MM.1S (cell line): ENCODE results near the gene CACNG4.
A peak's percentile ranks its signal among the peaks of the same experiment; 100 is the strongest.

Experiments
- DNase-seq: peaks from one replicate; pipeline ENCODE4 v3.0.0-alpha.2; 2015
- H2AFZ ChIP-seq: fragments of 300-600 bp; sonication (generic); 2 replicates; pipeline ENCODE4 v1.6.0; 2016; ENCODE audit warnings: antibody characterized with exemption, low read length
- H3F3A ChIP-seq: fragments of 300-600 bp; sonication (generic); 2 replicates; pipeline ENCODE4 v1.6.1; 2016; ENCODE audit warnings: mild to moderate bottlenecking, antibody characterized with exemption, low read length, moderate library complexity, mixed read lengths; ENCODE audit not compliant: insufficient read depth
- H3K27ac ChIP-seq: fragments of 300-600 bp; sonication (generic); 2 replicates; pipeline ENCODE4 v1.5.1; 2016; ENCODE audit warnings: mild to moderate bottlenecking, low read length
- H3K27me3 ChIP-seq: fragments of 300-600 bp; sonication (generic); replicated peaks from 2 replicates; pipeline ENCODE4 v1.6.0; 2016; ENCODE audit warnings: low read length; ENCODE audit not compliant: insufficient read depth
- H3K36me3 ChIP-seq: fragments of 300-600 bp; sonication (generic); replicated peaks from 2 replicates; pipeline ENCODE4 v1.6.1; 2016; ENCODE audit warnings: mild to moderate bottlenecking, low read length, mixed read lengths; ENCODE audit not compliant: insufficient read depth
- H3K4me1 ChIP-seq: fragments of 300-600 bp; sonication (generic); 2 replicates; pipeline ENCODE4 v1.6.1; 2016; ENCODE audit warnings: low read length, mixed read lengths
- H3K4me2 ChIP-seq: fragments of 300-600 bp; sonication (generic); 2 replicates; pipeline ENCODE4 v1.6.0; 2016; ENCODE audit warnings: low read depth, low read length
- H3K4me3 ChIP-seq: fragments of 300-600 bp; sonication (generic); 2 replicates; pipeline ENCODE4 v1.5.1; 2016; ENCODE audit warnings: low read length, mixed read lengths
- H3K79me2 ChIP-seq: fragments of 300-600 bp; sonication (generic); 2 replicates; pipeline ENCODE4 v1.6.1; 2016; ENCODE audit warnings: mixed run types, low read length, mixed read lengths
- H3K9ac ChIP-seq: fragments of 300-600 bp; sonication (generic); 2 replicates; pipeline ENCODE4 v1.6.1; 2016; ENCODE audit warnings: low read length, mixed read lengths
- H3K9me2 ChIP-seq: fragments of 300-600 bp; sonication (generic); replicated peaks from 2 replicates; pipeline ENCODE4 v1.6.1; 2016; ENCODE audit warnings: mild to moderate bottlenecking, low read length, mixed read lengths; ENCODE audit not compliant: insufficient read depth
- H3K9me3 ChIP-seq: fragments of 300-600 bp; sonication (generic); replicated peaks from 2 replicates; pipeline ENCODE4 v1.6.1; 2016; ENCODE audit warnings: mild to moderate bottlenecking, low read length, mixed read lengths; ENCODE audit not compliant: insufficient read depth
- H4K20me1 ChIP-seq: fragments of 300-600 bp; sonication (generic); 2 replicates; pipeline ENCODE4 v1.6.1; 2016; ENCODE audit warnings: mild to moderate bottlenecking, low read length, moderate library complexity, mixed read lengths; ENCODE audit not compliant: insufficient read depth
- CTCF ChIP-seq: fragments of 300-600 bp; sonication (generic); IDR thresholded peaks from 2 replicates; pipeline ENCODE4 v1.5.1; 2016; ENCODE audit warnings: antibody characterized with exemption, low read length, mixed read lengths
- EZH2 ChIP-seq: fragments of 300-600 bp; sonication (generic); optimal IDR thresholded peaks from 2 replicates; pipeline ENCODE3; 2017; ENCODE audit warnings: low read depth, mild to moderate bottlenecking, antibody characterized with exemption, low read length, mixed read lengths
- EZH2phosphoT487 ChIP-seq: fragments of 300-600 bp; sonication (generic); IDR thresholded peaks from 2 replicates; pipeline ENCODE4 v1.6.1; 2018; ENCODE audit warnings: antibody characterized with exemption, low read length

Gene CACNG4

GRCh38 chr17:66963521-66963908 lies 992 bp upstream of the CACNG4 start:
- no peak for DNase-seq
- no peaks in the 10 kb centered on the region for H3K9me3 ChIP-seq
- no peak overlapping the region for H3K4me3 ChIP-seq
- H3F3A ChIP-seq: no peaks in the 10 kb centered on the region
- no peak overlapping the region for H3K27ac ChIP-seq
- no peak overlapping the region for H3K4me2 ChIP-seq
- no peaks in the 10 kb centered on the region for H3K79me2 ChIP-seq
- TF ChIP-seq EZH2phosphoT487: no peak
- TF ChIP-seq EZH2: no peak
- TF ChIP-seq CTCF: no peak
- no peak overlapping the region for H3K9ac ChIP-seq
- no peaks in the 10 kb centered on the region for H3K4me1 ChIP-seq
- no peaks in the 10 kb centered on the region for H3K36me3 ChIP-seq
- no peaks in the 10 kb centered on the region for H4K20me1 ChIP-seq
- H3K9me2 ChIP-seq: no peaks in the 10 kb centered on the region
- H2AFZ ChIP-seq: no peak overlapping the region
- peaks cover 53% of the 10 kb centered on the region for H3K27me3 ChIP-seq

DNA sequence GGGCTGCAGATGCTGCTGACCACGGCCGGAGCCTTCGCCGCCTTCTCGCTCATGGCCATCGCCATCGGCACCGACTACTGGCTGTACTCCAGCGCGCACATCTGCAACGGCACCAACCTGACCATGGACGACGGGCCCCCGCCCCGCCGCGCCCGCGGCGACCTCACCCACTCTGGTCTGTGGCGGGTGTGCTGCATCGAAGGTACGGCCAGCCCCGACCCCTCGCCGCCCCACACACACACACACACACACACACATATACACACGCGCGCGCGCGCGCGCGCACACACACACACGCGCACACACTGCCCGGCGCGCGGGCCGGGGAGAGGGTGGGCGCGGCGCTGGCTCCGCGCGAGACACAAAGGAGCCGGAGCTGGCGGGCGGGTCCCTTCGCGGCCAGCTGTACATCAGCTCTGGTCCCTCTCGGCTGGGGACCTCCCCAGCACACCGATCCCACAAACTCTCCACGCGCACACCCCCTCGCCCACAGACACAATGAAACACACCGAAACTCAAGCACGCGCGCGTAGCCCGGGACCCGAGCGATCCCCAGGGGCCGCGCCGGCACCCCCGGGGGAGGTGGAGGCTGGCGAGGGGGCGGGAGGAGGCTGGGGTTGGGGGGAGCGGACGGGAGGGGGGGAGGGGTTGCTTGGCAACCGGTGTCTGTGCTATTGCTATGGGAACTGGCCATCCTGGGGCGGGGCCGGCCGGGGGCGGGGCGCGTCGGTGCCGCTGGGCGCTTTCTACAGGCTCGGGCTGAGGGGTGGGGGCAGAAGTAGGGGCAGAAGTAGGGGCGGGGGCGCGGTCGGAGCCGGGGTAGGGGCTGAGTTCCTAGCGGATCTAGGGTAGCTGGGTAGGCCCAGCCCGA lies 658 bp downstream of the CACNG4 start:
- no peak overlapping the region for H3K27ac ChIP-seq
- no peak overlapping the region for H2AFZ ChIP-seq
- no peaks in the 10 kb centered on the region for H3K9me3 ChIP-seq
- H3K79me2 ChIP-seq: no peaks in the 10 kb centered on the region
- H3K27me3 ChIP-seq: peaks cover 53% of the 10 kb centered on the region
- H3K9ac ChIP-seq: no peak overlapping the region
- no peaks in the 10 kb centered on the region for H3F3A ChIP-seq
- no peaks in the 10 kb centered on the region for H4K20me1 ChIP-seq
- H3K36me3 ChIP-seq: no peaks in the 10 kb centered on the region
- DNase-seq: no peak
- H3K4me1 ChIP-seq: peaks cover 10% of the 10 kb centered on the region
- no peaks in the 10 kb centered on the region for H3K9me2 ChIP-seq
- no peak for TF ChIP-seq CTCF
- no peak for TF ChIP-seq EZH2phosphoT487
- TF ChIP-seq EZH2: peak; percentile 79
- H3K4me2 ChIP-seq: peak overlapping the region; percentile 86
- peak overlapping the region; percentile 61 for H3K4me3 ChIP-seq

DNA sequence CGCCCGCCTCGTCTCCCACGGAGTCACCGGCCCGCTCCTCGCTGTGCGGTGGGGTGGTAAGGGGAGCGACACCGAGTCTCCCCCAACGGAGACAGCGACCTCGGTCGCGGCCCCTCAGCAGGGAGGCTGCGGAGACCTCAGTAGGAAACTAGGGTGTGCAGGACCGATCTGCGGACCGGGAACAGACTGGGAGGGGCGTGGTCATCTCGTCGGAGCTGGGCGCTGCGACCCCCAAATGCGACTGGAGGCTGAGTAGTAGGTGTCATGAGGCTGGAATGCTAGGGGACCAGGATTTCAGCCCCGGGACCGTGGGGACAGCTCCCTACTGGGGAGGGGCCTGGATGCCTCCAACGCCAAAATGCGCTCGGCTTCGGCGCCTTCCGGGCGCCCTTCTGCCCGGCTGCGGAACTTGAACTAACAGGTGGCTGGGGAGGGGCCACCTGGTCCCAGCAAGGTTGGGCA lies 1.3 kb downstream of the CACNG4 start:
- peak overlapping the region; percentile 61 for H3K4me3 ChIP-seq
- H3K27ac ChIP-seq: no peak overlapping the region
- H3K9me3 ChIP-seq: no peaks in the 10 kb centered on the region
- H3K27me3 ChIP-seq: peaks cover 53% of the 10 kb centered on the region
- no peaks in the 10 kb centered on the region for H3K79me2 ChIP-seq
- no peaks in the 10 kb centered on the region for H3F3A ChIP-seq
- H2AFZ ChIP-seq: peak overlapping the region; percentile 54
- no peaks in the 10 kb centered on the region for H3K9me2 ChIP-seq
- no peak overlapping the region for H3K9ac ChIP-seq
- no peaks in the 10 kb centered on the region for H3K36me3 ChIP-seq
- no peaks in the 10 kb centered on the region for H4K20me1 ChIP-seq
- TF ChIP-seq EZH2 (no peak), CTCF (no peak), EZH2phosphoT487 (no peak)
- DNase-seq: peak; percentile 21
- peaks cover 11% of the 10 kb centered on the region for H3K4me1 ChIP-seq
- H3K4me2 ChIP-seq: peak overlapping the region; percentile 86
